Astrocyte of the hippocampus (primary cell): ENCODE results near the gene BLOC1S6.
"Not testable (repeated sequence)": the region's sequence is repeated elsewhere in the genome, so short reads cannot be mapped to it uniquely, and the experiment has no call there.

Experiments
- DNase-seq: peaks from one replicate; pipeline ENCODE4 v3.0.0; 2011; ENCODE audit warnings: low read depth, low spot score

Gene BLOC1S6

DNA sequence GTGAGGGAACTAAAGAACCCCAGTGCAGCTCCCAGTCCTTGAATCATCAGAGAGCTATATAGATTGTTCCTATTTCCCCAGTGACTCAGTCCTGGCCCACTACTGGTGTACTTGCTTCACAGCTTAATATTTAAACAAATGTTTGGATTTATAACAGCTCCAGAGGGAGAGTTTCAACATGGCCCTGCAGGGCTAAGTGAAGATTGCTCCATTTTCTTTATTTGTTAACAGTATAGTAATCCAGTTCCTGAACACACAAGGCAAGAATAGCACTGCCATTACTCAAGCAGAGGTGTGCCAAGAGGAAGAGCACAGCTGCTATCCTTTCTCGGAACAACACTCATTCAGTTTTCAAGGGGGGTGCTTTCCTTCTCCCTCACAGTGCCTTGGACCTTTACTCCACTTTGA is 54.2 kb downstream of the BLOC1S6 start:
- DNase-seq, result no peak

DNA sequence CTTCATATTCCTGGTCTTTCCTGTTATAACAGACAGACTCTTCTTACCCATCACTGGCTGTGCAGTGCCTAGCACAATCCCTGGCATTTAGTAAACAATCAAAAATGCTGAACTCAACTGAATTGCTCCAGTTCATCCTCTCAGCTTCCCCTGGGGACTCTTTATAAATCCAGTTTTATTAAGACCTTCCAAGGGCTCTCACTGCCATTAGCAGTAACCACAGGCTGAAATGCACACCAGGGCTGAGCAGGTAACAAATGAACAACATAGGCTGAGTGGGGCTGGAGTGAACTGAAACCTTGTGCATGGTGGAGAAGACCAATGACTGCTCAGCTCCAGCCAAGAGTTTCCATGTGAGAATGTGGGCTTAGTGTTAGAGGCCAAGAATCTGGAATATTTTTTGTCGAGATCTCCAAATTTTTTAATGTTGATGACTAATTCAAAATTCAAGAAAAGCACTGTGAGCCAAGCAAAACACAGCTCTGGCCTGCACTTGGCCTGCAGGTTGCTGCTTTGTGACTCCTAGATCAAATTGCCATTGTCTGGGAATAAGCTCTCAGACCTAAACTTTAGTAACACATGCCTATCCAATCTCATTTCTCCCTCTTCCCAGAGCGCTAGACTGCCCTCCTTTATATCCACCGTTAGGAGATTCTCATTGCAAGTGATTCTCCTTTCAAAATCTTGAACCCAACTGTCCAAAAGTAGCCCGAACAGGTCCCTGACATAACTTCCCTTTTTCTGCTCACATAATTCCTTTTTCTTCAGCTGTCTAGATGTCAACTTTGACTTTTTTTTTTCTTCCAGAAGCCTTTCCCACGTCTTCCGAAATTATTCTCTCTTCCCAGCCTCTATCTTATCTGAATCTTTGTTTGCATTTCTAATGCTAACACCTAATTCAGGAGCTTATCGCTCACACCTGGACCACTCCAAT is 55.1 kb downstream of the BLOC1S6 start:
- DNase-seq, result peak; percentile 69

DNA sequence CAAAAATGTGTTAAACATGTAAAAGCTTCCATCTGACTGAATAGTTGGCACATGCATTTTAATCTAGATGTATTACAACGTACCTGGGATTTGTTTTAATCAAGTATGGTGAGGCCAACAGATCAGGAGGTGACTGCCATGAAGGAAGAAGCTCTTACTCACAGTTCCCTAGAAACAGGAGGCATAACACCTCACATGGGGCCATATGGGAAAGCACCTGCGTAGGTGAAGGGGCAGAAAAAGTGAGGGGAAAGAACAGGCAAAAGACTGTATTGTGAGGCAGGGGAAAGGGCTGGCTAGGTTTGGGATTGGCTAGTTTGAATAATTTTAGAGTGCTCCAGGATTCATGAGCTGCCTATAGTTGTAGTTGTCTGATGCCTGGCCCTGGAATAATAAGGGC is 57.3 kb downstream of the BLOC1S6 start:
- no peak for DNase-seq

DNA sequence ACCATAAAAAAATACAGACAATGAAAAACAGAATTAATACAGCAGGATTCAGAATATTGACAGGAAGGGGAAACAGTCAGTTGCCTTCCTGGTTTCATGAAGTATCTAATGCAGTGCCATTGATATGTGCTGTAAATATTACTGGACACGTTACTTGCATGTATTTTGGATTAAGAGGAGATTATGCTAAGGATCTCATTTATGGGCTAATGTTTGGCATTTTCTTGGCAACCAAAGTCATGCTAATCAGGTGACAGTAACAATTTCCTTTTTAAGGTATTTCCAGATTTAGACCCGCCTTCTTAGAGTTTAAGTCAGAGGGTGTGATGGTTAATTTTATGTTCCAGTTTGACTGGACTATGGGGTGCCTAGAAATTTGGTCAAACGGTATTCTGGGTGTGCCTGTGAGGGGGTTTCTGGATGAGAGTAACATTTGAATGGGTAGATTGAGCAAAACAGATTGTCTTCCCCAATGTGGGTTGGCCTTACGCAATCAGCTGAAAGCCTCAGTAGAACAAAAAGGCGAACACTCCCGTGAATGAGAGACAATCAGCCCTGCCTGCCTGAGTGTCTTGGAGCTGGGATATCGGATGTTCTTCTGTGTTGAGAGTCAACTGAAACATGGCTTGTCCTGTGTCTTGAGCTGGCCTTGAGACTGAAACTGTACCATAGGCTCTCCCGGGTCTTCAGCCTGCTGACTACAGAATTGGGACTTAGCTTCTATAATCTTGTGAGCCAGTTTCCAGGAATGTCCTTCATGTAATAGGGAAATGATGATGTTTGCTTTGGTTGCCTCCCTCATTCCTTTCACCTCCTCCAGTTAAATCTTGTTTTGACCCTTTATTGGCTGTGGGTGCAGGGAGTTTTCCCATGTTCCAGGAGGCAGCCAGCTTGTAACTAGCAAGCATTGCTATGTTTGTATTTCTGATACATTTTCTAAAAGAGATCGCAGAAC is 58.1 kb downstream of the BLOC1S6 start:
- peak; percentile 35 for DNase-seq

DNA sequence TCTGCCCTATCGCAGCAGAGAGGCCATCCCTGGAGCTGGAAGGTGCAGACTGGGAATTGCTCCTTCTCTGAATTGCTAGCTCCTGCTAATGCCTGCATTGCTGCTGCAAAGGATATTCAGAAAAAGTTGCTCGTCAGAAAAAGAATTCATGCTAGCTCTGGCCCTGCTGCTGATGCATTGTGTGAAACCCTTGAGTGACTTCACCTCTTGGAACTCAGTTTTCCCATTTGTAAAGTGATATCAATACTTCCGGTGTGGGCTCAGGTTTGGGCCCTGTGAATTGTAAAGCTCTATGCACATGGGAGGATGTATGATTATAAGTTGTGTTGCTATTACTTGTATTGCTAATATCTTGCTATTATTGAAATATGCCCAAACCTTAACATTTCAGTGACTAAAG is 59.0 kb downstream of the BLOC1S6 start:
- no peak for DNase-seq

DNA sequence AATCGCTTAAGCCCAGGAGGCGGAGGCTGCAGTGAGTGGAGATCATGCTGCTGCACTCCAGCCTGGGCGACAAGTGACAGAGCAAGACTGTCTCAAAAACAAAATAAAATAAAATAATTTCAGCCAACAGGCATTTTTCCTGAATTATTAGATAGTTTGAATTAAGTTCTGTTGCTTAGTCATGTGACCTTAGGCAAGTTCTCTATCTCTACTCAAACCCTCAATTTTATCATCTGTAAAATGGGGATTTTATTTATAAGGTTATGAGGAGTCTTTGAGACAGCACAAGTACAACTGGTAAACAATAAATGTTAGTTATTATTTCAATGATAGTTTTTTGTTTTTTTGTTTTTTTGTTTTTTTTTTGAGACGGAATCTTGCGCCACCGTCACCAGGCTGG is 60.6 kb downstream of the BLOC1S6 start:
- DNase-seq, result no peak

DNA sequence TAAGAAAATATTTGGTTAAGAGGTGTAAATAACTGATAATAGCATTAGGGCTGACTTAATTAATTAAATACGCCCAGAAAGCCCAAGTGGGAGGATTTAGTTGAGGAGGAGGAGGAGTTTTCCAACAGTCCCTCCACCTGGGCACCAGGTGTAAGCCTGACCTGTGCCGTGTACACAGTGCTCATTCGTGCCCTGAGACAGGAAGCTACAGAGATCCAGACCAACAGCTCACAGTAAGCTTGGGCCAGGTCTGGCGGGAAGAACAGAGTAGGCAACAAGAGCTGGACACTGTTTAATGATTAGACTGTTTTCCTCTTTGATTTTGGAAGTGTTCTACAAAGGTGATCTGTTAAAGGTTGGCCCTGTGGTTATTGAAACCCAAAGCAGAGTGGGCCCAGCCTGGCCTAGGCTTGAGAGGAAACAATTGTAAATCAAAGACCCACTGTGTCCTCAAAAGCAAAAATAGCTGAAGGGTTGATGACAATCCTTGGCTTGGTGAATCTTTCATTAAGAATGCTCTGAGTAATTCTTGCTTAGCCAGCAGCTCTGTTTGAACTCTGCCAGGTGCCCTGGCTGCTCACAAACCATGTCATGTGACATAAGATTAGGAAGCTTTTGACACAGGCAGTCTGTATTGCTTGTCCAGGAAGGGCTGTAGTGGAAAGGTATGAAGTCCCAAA is 61.5 kb downstream of the BLOC1S6 start:
- DNase-seq, result peak; percentile 30

DNA sequence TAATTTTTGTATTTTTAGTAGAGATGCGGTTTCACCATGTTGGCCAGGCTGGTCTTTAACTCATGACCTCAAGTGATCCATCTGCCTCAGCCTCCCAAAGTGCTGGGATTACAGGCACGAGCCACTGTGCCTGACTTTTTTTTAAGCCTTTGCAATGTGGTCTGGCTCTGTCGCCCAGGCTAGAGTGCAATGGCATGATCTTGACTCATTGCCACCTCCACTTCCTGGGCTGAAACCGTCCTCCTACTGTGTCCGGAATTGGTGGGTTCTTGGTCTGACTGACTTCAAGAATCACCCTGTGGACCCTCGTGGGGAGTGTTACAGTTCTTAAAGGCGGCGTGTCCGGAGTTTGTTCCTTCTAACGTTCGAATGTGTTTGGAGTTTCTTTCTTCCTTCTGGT is 62.8 kb downstream of the BLOC1S6 start:
- not testable (repeated sequence) for DNase-seq

DNA sequence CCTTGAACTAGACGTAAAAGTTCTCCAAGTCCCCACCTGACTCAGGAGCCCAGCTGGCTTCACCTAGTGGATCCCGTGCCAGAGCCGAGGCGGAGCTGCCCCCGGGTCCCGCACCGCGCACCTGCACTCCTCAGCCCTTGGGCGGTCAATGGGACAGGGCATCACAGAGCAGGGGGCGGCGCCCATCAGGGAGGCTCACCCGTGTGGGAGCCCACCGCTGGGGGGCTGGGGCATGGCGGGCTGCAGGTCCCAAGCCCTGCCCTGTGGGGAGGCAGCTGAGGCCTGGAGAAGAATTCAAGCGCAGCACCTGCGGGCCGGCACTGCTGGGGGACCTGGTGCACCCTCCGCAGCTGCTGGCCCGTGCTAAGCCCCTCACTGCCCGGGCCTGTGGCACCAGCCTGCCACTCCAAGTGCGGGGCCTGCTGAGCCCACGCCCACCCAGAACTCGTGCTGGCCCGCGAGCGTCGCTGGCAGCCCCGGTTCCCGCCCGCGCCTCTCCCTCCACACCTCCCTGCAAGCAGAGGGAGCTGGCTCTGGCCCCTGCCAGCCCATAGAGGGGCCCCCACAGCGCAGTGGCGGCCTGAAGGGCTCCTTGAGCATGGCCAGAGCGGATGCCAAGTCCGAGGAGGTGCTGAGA is 63.8 kb downstream of the BLOC1S6 start:
- DNase-seq, result no peak

DNA sequence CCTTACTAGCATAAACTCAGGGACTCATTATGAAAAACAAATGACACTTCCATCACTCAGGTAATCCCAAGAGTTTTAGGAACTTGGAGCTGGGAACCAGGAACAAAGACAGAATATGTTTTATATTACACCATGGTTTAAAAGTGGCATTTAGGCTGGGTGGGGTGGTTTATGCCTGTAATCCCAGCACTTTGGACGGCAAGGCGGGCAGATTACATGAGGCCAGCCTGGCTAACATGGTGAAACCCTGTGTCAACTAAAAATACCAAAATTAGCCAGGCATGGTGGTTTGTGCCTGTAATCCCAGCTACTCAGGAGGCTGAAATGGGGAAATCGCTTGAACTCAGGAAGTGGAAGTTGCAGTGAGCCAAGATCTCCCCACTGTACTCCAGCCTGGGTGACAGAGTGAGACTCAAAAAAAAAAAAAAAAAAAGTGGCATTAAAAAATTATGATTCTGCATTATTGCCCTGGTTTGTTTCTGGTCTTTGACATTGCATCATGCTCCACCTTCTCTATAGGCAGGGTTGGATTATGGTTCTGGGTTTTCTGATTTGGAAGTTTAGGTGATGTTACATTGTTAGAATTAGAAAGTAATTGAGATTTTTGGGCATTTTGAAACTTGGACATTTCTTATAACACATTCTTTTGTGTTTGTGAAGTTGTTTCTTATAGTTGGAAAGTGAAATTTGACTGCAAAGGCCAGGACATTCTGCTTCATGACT is 66.7 kb downstream of the BLOC1S6 start:
- no peak for DNase-seq

DNA sequence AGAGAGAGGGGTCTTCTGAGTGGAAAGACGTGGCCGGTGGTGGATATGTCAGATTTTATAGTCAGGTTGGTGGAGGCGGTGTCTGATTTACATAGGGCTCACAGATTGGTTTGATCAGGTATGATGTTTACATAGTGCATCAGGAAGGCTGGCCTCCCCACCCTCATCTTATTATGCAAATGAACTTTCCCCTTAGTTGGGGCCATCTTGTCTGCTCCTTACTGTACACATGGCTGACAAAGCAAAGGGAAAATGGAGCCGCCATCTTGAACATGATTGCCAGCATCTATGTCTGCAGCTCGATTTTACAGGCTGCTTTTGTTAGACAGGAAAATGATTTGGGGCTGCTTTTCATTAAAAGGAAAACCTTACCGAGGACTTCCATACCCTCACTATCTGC is 67.6 kb downstream of the BLOC1S6 start:
- DNase-seq, result no peak

DNA sequence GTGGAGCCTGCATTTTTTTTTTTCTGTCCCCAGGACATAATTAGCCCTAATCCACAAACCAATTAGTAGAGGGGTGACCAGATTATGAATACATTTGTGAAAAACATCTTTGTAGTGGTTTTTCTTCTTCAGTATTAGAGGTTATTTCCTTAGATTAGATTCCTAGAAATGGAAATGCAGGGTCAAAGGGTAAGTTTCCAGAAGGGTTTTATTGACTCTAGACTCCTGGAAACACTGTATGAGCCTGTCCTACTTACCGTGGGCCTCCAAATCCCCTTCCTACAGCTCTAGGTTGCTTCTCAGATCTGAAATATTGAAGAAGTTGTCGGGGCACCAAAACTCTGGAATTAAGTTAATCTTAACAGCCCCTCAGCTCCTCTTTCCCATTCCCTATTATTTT is 70.1 kb downstream of the BLOC1S6 start:
- DNase-seq, result no peak

DNA sequence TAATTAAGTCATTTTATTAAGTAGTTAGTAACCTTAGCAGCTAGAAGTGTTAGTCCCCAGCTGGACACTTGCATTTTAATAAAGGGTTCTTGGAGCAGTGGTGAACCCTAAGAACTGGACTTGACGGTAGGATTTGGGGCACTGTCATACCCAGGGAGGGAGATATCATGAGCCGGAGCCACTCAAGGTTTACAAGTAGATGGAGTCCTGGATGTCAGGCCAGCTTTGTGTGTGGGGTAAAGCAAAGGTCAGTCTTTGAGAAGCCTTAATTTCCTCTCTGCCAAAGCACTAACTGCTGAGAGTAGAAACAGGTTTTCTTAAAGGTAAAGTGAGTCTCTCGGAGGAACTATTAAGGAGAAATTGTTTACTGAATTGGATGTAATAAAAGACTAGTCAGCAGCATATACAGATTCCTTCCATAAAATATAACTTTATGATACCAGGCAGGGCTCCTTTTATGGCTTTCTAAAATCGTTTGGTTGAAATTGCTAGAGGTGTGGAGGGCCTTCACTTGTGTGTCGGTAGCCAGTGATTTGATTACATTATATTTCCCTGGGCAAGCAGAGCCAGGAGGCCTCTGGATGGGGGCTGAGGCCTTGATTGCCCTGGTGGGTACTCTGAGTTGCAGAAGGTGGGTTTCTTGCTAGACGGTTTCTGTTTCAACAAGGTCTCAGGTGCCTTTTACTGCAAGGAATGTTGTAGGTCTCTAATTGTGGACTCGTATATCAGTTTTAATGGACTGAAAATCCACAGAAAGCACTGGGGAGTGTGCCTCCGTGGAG is 70.8 kb downstream of the BLOC1S6 start:
- no peak for DNase-seq
